Measurements from ENCODE around the gene PAX8. TPM values are rescaled to one million over a fixed set of nuclear protein-coding genes. Genes with fewer than 3 reads are reported as not detected.
A peak's percentile ranks its signal among the peaks of the same experiment; 100 is the strongest.

Gene PAX8
- total and polyA plus RNA-seq, 10 donors, result 0.06 to 2.8 (median 1.0) TPM

DNA sequence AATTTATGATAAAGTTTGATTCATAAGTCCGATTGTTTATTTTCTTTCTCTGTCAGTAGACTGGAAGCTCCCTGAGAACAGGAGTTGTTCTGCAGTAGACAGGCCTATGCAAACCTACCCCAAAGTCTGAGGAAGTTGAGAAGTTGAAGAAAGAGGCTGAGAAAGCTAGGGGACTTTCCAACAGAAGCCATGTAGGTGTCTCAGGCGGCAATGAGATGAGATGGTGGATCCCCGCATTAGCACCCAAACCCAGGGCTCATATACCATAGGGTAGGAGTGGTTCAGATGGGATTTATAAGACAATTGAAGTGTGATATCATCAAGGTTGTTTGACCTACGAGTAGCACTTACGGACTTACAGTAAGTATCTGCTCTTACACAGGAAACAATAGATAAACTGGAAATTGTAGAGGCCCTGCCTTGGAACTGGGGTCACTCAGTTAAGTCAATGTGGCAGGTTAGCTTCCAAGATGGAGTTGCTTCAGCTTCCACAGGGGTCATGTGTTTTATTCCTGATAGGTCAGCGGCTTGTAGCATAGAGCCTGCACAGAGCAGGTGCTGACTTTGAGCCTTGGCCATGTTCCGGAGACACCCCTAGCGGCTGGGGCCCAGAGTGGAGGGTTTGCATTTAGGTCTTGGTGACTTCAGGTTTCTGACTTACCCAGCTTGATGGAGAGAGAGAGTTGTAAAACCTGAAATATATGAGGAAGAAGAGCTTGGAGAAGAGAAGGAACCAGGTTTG lies 107.2 kb downstream of the PAX8 start:
- H3K36me3 ChIP-seq, result peaks cover 0 to 2% (median 0%) of the 10 kb centered on the region in 6 donors
- intact Hi-C loops (cut with DNase I; ENCODE audit: low total_unique reads), result no loop called here
- peak overlapping the region in 1 of 8 donors; percentile 95 for H3K27ac ChIP-seq
- no peaks in the 10 kb centered on the region for H3K9me3 ChIP-seq
- H3K4me3 ChIP-seq, result no peak overlapping the region
- no peaks in the 10 kb centered on the region for H3K27me3 ChIP-seq (replicated peaks in 1 of 7)
- DNase-seq, result peak; percentile 70
- WGBS, 5 donors, result 83 to 91% (median 87%) methylated on average over 8 of the region's 8 CpGs
- TF ChIP-seq POLR2AphosphoS5 (IDR thresholded peaks at IDR 0.05) (no peak), POLR2A (IDR thresholded peaks at IDR 0.05) (no peak)
- TF ChIP-seq, protein P1, sequence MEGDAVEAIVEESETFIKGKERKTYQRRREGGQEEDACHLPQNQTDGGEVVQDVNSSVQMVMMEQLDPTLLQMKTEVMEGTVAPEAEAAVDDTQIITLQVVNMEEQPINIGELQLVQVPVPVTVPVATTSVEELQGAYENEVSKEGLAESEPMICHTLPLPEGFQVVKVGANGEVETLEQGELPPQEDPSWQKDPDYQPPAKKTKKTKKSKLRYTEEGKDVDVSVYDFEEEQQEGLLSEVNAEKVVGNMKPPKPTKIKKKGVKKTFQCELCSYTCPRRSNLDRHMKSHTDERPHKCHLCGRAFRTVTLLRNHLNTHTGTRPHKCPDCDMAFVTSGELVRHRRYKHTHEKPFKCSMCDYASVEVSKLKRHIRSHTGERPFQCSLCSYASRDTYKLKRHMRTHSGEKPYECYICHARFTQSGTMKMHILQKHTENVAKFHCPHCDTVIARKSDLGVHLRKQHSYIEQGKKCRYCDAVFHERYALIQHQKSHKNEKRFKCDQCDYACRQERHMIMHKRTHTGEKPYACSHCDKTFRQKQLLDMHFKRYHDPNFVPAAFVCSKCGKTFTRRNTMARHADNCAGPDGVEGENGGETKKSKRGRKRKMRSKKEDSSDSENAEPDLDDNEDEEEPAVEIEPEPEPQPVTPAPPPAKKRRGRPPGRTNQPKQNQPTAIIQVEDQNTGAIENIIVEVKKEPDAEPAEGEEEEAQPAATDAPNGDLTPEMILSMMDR (IDR thresholded peaks at IDR 0.05 in 8 of 11, conservative IDR thresholded peaks at IDR 0.05 in 3 of 11), result no peak
- H3K4me1 ChIP-seq, result peaks cover 38 to 100% (median 69%) of the 10 kb centered on the region in 6 donors

- peak; percentile 27 for DNase-seq
- Histone ChIP-seq H3K36me3 (no peaks in the 10 kb centered on the region), H3K9me3 (no peaks in the 10 kb centered on the region), H3K27ac (peak overlapping the region in 3 of 8 donors; percentile 19 to 85 (median 77)), H3K4me1 (peaks cover 26 to 85% (median 57%) of the 10 kb centered on the region in 6 donors), H3K4me3 (no peak overlapping the region), H3K27me3 (replicated peaks in 1 of 7) (no peaks in the 10 kb centered on the region)
- TF ChIP-seq POLR2AphosphoS5 (IDR thresholded peaks at IDR 0.05), result no peak
- TF ChIP-seq, protein P1 (IDR thresholded peaks at IDR 0.05 in 8 of 11, conservative IDR thresholded peaks at IDR 0.05 in 3 of 11), result no peak
- no peak for TF ChIP-seq POLR2A (IDR thresholded peaks at IDR 0.05)
- intact Hi-C loops (cut with DNase I; ENCODE audit: low total_unique reads), result no loop called here
- 76 to 90% (median 83%) methylated on average over 3 of the region's 3 CpGs for WGBS, 5 donors
These were observed 109.1 kb downstream of the PAX8 start for GRCh38 chr2:113169586-113169985.

- peaks cover 26 to 80% (median 56%) of the 10 kb centered on the region in 6 donors for H3K4me1 ChIP-seq
- no peaks in the 10 kb centered on the region for H3K27me3 ChIP-seq (replicated peaks in 1 of 7)
- H3K36me3 ChIP-seq, result no peaks in the 10 kb centered on the region
- intact Hi-C loops (cut with DNase I; ENCODE audit: low total_unique reads), result no loop called here
- DNase-seq, result peak; percentile 51
- peak overlapping the region in 7 of 8 donors; percentile 54 to 85 (median 75) for H3K27ac ChIP-seq
- TF ChIP-seq POLR2A (IDR thresholded peaks at IDR 0.05) (no peak), POLR2AphosphoS5 (IDR thresholded peaks at IDR 0.05) (peak in 1 of 3 donors; percentile 26)
- TF ChIP-seq, protein P1 (IDR thresholded peaks at IDR 0.05 in 8 of 11, conservative IDR thresholded peaks at IDR 0.05 in 3 of 11), result no peak
- H3K4me3 ChIP-seq, result peak overlapping the region in 1 of 8 donors; percentile 41
- no peaks in the 10 kb centered on the region for H3K9me3 ChIP-seq
- WGBS, 5 donors, result 66 to 77% (median 67%) methylated on average over 8 of the region's 8 CpGs
These were observed 109.7 kb downstream of the PAX8 start for GRCh38 chr2:113169002-113169530.

DNA sequence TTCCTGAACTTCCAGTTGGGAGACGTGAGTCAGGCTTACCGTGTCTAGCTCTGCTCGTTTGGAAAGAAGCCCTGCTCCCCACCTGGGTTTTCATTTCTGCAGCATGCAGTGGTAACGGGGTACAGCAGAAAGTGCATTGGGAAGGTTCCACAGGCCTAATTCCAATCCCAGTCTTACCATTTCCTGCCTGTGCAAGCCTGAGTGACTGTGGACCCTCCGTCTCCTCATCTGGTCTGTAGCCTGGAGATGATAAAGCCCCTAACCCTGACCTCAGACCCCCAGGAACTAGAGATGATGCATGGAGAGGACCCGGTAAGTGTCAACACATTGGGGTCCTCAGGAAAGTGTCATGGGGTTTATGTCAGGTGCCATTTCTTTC lies 110.8 kb downstream of the PAX8 start:
- Histone ChIP-seq H3K36me3 (no peaks in the 10 kb centered on the region), H3K4me3 (no peak overlapping the region), H3K4me1 (peaks cover 22 to 69% (median 48%) of the 10 kb centered on the region in 6 donors), H3K9me3 (no peaks in the 10 kb centered on the region), H3K27ac (peak overlapping the region in 6 of 8 donors; percentile 9 to 85 (median 76)), H3K27me3 (replicated peaks in 1 of 7) (no peaks in the 10 kb centered on the region)
- intact Hi-C loops (cut with DNase I; ENCODE audit: low total_unique reads), result no loop called here
- TF ChIP-seq POLR2AphosphoS5 (IDR thresholded peaks at IDR 0.05), result no peak
- TF ChIP-seq, protein P1 (IDR thresholded peaks at IDR 0.05 in 8 of 11, conservative IDR thresholded peaks at IDR 0.05 in 3 of 11), result no peak
- no peak for TF ChIP-seq POLR2A (IDR thresholded peaks at IDR 0.05)
- DNase-seq, result peak; percentile 36
- 87 to 98% (median 91%) methylated on average over 6 of the region's 6 CpGs for WGBS, 5 donors
